HG02798 (cell line): Measurements from ENCODE around the gene AUH.
"Not testable (repeated sequence)": the region's sequence is repeated elsewhere in the genome, so short reads cannot be mapped to it uniquely, and the experiment has no call there.

Experiments used
- ATAC-seq: cut with Tn5 transposase; IDR thresholded peaks from one replicate; pipeline ENCODE4 v1.9.1; 2021; ENCODE audit warnings: mild to moderate bottlenecking; ENCODE audit not compliant: unreplicated experiment, poor library complexity

The AUH gene

DNA sequence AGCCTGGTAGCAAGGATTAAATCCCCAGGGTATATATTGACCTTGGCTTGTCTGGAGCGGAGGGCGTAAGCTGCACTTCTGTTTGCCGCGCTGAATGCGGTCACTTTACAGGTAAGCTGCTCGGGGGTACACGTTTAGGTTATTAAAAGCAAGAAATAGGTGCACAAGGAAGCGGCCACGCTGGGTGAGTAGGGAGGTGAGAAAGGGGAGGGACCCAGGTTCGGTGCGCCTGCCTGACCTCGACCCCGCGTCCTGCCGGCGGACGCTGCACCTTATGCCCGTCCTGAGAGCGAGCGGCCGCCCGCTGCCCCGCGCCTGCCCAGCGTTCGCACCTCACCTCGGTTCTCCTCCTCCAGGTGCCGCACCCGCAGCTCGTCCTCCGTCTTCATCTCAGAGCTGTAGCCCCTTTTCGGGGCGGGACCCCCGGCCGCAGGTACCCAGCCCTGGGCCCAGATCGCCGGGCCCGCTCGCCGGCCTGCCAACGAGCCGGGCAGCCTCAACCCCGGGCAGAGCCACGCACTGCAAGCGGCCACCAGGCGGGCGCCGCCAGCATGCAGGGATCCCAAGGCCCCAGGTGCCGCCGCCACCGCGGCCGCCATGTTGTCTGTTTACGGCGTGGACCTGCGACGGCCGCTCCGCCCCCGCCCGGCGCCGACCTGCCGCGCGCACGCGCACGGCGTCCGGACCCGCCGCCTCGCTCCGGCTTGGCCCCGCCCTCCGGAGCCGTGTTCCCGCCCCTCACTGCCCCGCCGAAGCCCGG lies at the start of gene AUH:
Gene AUH (minus strand): TSS at position 628 of the 760 bp plus-strand sequence. CDS start 29 bp downstream, at position 599.
- ATAC-seq: peak; percentile 91

DNA sequence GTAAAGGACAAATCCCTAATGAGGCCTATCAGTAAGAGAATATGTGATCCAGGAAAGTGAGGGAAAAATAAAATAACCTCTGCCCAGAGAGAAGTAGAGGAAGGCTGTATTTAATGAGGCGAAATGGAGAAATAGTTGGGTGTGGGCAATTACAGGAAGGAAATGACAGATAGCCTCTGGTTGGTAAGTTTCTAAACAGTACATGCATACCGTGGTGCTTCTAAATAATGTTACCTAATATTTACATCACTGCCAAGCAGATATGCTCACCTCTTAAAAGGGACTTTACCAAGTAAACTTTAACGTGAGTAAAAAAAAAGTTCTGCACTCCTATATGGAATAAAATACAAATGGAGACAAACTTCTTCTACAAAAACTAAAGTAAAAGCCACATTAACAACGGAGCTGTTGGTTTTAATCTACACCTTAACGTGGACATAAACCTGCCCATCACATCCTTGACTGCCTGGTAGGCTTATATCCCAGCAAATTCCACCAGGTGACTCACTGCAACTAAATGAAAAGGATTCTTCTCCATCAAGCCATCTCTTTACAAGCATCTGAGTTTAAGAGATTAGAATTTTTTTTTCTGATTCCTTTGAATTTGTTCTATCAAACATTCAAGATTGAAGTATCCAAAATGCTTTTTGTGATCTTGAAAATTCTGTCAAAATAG lies 49.5 kb upstream of the AUH start:
- ATAC-seq: no peak

- no peak for ATAC-seq
Measured at GRCh38 chr9:91410161-91410560, 48.4 kb upstream of the AUH start.

DNA sequence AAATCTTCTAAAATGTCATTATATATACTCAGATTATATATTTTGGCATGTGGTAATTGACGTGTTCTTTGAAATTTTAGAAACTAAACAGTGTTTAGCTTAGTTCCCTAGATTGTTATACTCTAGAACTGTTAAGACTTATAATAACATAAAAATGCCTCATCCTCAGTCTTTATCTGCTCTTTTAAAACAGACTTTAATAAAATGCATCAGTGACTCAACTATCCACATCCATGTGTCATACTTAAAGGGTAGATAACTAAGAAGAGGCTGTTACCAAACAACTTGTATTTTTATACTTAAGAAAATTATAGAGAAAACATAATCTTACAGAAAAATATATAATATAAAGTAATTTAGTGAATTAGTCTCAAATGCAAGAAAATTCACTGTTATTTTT lies 46.8 kb upstream of the AUH start:
- no peak for ATAC-seq

DNA sequence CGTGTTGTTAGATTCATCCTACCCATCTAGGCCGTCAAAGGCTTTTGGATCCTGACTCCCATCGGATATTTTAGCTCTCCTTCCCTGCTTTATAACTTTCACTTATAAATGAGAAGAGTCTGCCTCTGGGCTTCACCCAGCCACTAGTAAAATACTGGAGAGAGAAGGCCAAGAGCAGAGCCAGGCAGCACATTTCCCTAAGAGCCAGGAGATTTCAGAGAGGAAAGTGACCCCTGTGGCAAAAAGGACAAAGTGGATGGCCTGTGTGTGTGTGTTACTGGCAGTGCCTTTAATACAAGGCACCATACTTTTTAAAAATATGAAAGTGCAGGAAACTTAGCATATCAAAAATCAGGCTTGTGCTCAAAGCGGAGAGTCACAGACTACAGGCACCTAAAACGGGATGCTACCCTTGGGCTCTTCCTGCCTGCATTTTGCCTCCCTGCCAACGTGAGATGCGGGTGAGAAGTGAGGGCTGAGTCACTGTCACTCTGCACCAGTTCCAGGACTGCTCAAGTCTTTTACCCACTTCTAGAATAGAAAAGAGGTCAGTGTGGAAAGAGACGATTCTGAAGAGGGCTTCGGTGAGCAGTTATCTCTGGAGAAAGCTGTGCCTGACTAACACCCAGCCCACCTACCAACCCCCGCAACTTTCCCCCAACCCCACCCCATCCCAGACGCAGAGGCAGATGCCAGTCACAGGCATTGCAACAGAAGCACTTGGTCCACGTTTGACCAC lies 46.0 kb upstream of the AUH start:
- no peak for ATAC-seq

GRCh38 chr9:91405343-91406077 lies 43.8 kb upstream of the AUH start:
- ATAC-seq: no peak

DNA sequence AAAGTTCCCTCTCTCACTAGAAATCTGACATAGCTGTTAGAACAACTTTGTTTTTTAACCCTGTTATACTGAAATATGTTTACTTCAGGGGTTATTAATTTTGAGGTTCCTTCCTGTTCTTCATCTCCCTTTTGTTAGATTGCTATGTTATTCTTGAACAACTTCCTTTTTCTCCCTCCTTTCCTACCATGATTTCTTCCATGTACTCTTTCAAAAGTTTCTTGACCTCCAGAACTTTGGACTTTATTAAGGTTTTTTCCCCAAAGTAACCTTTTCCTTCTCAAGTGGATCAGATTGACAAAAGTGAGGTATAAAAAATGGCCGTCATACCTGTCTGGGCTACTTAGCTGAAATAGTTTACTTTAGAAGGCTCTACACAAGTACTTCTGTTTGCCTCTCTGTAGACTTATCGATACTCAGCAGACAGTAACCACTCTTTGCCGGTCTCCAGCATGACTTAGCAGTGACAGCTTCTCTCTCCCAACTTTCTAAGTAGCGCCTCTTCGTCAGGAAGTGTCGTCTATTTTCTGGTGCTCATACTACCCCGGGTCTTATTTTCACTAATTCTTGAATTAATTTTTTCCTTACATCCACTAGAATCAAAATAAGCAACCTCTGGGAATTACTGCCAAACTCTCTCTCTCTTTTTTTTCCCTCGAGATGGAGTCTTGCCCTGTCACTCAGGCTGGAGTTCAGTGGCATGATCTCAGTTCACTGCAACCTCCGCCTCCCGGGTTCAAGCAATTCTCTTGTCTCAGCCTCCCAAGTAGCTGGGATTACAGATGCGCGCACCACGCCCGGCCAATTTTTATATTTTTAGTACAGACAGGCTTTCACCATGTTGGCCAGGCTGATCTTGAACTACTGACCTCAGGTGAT lies 42.2 kb upstream of the AUH start:
- no peak for ATAC-seq

GRCh38 chr9:91398926-91399325 lies 37.2 kb upstream of the AUH start:
- no peak for ATAC-seq

DNA sequence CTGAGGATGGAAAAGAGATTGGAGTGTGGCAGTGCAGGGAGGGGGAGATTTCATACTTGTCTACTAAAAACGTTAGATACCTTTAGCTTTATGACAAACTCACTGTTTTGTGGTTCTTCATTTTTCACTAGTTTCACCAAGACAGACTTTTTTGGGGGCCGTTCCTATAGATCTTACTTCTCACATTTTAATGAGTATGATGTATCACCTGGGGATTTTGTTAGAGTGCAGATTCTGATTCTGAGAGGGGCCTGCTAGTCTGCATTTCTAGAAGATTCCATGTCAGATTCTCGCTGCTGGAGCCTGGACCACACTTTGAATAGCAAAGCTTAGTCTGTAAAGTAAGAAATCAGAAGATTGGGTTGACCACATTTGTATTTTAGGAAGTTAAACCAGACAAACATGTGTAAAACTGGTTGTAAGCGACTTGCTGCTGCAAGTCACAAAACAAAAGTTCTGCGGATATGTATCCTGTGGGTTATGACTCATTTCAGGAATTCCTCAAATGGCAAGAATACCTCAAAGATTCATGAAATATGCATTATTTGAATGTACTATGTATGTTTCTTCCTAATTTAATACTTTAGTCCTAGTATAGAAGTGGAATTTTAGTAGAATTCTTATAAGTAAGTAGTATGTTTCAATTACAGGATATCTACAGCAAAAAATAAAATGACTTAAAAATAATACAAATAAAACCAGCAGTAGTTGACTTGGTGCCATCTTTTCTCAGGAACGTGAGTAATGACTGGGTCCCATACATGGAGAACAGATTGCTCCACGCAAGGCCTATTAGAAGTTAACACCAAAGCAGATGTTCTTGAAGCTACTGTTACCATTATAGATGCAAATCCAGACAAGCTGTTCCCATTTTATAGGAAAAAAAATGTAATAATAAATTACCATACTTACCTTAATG lies 34.1 kb upstream of the AUH start:
- peak; percentile 37 for ATAC-seq

DNA sequence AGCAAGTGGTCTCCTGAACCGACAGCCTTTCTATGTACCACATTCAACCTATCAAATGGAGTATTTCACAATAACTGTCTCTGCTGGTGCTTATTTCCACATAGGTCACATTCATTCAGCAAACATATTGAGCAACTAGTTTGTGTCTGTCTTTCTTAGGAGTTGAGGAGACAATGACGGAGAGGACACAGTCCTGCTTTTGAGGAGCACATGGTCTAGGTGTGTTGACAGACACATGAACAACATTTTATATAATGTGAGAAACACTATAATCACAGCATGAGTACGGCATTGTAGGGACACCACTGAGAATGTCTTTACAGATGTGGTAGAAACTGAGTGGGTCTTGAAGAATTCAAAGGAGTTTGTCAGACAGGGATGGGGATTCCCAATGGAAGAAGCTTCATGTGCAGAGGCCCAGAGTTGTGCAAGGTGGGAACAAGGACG lies 33.4 kb upstream of the AUH start:
- ATAC-seq: peak; percentile 13

GRCh38 chr9:91393826-91394225 lies 32.1 kb upstream of the AUH start:
- ATAC-seq: no peak

- ATAC-seq: no peak
Measured at GRCh38 chr9:91392435-91392834, 30.7 kb upstream of the AUH start.

DNA sequence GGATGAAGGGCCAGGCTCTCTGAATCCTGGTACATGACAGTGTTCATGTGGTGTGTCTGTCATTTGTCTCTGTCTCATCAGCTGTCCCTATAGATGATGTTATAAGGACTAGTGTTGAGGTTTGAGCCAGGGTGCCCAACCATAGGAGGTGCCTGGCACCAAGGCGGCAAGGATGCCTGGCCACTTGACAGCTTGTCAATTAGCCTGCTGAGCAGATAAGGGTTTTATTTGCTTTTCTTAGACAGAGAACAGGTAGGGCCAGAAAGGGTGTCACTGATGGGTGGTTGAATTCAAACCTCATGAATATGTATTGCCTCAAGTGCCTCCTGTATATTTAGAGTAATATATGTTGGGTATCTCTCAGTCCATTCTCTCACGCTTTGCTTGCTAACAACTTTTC lies 30.1 kb upstream of the AUH start:
- no peak for ATAC-seq

- ATAC-seq: no peak
Measured at GRCh38 chr9:91391412-91391811, 29.7 kb upstream of the AUH start.

DNA sequence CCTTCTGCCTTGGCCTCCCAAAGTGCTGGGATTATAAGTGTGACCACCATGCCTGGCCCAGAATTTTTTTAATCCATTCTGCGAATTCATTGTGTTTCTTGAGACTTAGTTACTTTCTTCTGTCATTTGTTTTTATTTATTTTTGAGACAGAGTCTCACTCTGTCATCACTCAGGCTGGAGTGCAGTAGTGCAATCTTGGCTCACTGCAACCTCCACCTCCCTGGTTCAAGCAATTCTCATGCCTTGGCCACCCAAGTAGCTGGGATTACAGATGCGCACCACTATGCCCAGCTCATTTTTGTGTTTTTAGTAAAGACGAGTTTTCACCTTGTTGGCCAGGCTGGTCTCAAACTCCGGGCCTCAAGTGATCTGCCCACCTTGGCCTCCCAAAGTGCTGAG lies 28.0 kb upstream of the AUH start:
- ATAC-seq: not testable (repeated sequence)

- no peak for ATAC-seq
Measured at GRCh38 chr9:91386765-91387164, 25.0 kb upstream of the AUH start.

- no peak for ATAC-seq
Measured at GRCh38 chr9:91384954-91385353, 23.2 kb upstream of the AUH start.

DNA sequence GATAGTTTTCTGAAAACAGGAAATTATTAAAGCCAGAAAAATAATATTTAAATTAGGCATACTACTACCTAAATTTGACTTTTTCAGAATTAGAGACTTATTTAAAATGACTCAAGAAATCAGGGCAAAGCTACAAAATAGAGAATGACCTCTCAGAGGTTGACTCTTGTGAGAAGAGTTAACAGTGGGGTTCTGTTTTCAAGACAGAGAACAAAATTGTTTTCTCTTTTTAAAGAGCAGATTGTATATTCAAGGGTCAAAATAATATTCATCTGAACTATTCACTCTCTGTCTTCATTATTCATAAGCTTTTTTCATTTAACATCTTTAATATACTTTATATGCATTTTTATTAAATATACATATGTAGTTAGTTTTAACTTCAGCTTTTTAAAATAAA lies 21.9 kb upstream of the AUH start:
- ATAC-seq: no peak

DNA sequence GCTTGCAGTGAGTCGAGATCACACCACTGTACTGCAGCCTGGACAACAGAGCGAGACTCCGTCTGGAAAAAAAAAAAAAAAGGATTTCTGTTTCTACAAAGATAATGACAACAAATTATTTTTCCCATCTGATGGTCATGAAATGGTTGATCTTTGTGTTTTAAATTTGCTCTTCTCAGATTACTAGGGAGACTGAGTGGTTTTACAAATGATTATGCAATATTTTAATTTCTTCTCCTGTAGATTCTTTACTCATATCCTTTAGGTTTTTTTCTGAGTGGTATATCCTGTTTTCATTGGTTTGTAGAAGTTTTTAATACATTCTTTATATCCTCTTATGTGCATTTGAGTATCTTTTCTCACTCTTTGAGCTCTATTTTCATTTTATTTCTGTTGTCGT lies 20.6 kb upstream of the AUH start:
- no peak for ATAC-seq
